PC-3 (cell line): ENCODE measurements around the gene OTOF.

Experiments used
- CTCF ChIP-seq: fragments of 300-600 bp; sonication (generic); conservative IDR thresholded peaks from 2 replicates; pipeline ENCODE4 v1.5.1; 2017; ENCODE audit warnings: antibody characterized with exemption, low read depth, mild to moderate bottlenecking, low read length
- EZH2 ChIP-seq: fragments of 300-600 bp; sonication (generic); IDR thresholded peaks from one replicate; pipeline ENCODE4 v1.6.1; 2017; ENCODE audit warnings: antibody characterized with exemption, mild to moderate bottlenecking, low read length; ENCODE audit not compliant: unreplicated experiment

GRCh38 chr2:26482211-26483026 lies 4.5 kb upstream of the OTOF start:
- no peak for TF ChIP-seq EZH2
- TF ChIP-seq CTCF = no peak
